SH-SY5Y (cell line): ENCODE results near the gene LCN15.

ENCODE experiments used
- GATA2 ChIP-seq: IDR thresholded peaks from 2 replicates; pipeline ENCODE4 v1.6.1; 2011; ENCODE audit warnings: mild to moderate bottlenecking, low read depth, low read length
- GATA3 ChIP-seq: IDR thresholded peaks from 2 replicates; pipeline ENCODE4 v1.6.1; 2011; ENCODE audit warnings: low read depth, mild to moderate bottlenecking, low read length, moderate library complexity

GRCh38 chr9:136744773-136745172 is 19.5 kb downstream of the LCN15 start:
- TF ChIP-seq GATA3 (no peak), GATA2 (no peak)
